Measurements from ENCODE around the gene MCTP1. TPM values are rescaled to one million over a fixed set of nuclear protein-coding genes. Genes with fewer than 3 reads are reported as not detected.

The MCTP1 gene
- total RNA-seq, 4 donors from 2014 or later: 5.7 to 33.5 (median 17.4) TPM

GRCh38 chr5:95072281-95072680 is 212.6 kb downstream of the MCTP1 start:
- H3K36me3 ChIP-seq: no peaks in the 10 kb centered on the region
- no peak overlapping the region for H3K4me3 ChIP-seq (replicated peaks in 1 of 3)
- intact Hi-C loops (cut with DNase I): no loop called here
- H3K9me3 ChIP-seq: no peaks in the 10 kb centered on the region
- H3K27me3 ChIP-seq: no peaks in the 10 kb centered on the region
- DNase-seq: no peak
- no peaks in the 10 kb centered on the region for H3K4me1 ChIP-seq
- TF ChIP-seq CTCF (IDR thresholded peaks at IDR 0.05) (no peak), POLR2A (IDR thresholded peaks at IDR 0.05) (no peak)
- H3K27ac ChIP-seq: no peak overlapping the region

- H3K27ac ChIP-seq: no peak overlapping the region
These were observed 214.0 kb downstream of the MCTP1 start for GRCh38 chr5:95070866-95071265.

GRCh38 chr5:95070453-95070852 is 214.4 kb downstream of the MCTP1 start:
- H3K27me3 ChIP-seq: no peaks in the 10 kb centered on the region
- intact Hi-C loops (cut with DNase I): no loop called here
- H3K4me3 ChIP-seq (replicated peaks in 1 of 3): no peak overlapping the region
- 88 to 98% methylated on average over 2 of the region's 2 CpGs for WGBS, 2 donors
- H3K9me3 ChIP-seq: no peaks in the 10 kb centered on the region
- no peaks in the 10 kb centered on the region for H3K4me1 ChIP-seq
- H3K27ac ChIP-seq: no peak overlapping the region
- DNase-seq: no peak
- TF ChIP-seq POLR2A (IDR thresholded peaks at IDR 0.05) (no peak), CTCF (IDR thresholded peaks at IDR 0.05) (no peak)
- no peaks in the 10 kb centered on the region for H3K36me3 ChIP-seq

More at GRCh38 chr5:95070866-95071265, 214.0 kb downstream of the MCTP1 start:
- WGBS, 2 donors: 89 to 91% methylated on average over 5 of the region's 5 CpGs
- TF ChIP-seq CTCF (IDR thresholded peaks at IDR 0.05): no peak
- TF ChIP-seq POLR2A (IDR thresholded peaks at IDR 0.05): no peak
- no peaks in the 10 kb centered on the region for H3K4me1 ChIP-seq
- no peak for DNase-seq
- no peak overlapping the region for H3K4me3 ChIP-seq (replicated peaks in 1 of 3)
- no peaks in the 10 kb centered on the region for H3K27me3 ChIP-seq
- H3K36me3 ChIP-seq: no peaks in the 10 kb centered on the region
- H3K9me3 ChIP-seq: no peaks in the 10 kb centered on the region
- intact Hi-C loops (cut with DNase I): no loop called here

- H3K27me3 ChIP-seq: no peaks in the 10 kb centered on the region
- no peak for DNase-seq
- no peaks in the 10 kb centered on the region for H3K4me1 ChIP-seq
- TF ChIP-seq CTCF (IDR thresholded peaks at IDR 0.05) (no peak), POLR2A (IDR thresholded peaks at IDR 0.05) (no peak)
- no peaks in the 10 kb centered on the region for H3K9me3 ChIP-seq
- H3K27ac ChIP-seq: no peak overlapping the region
- intact Hi-C loops (cut with DNase I): no loop called here
- H3K36me3 ChIP-seq: no peaks in the 10 kb centered on the region
- 72 to 81% methylated on average over 5 of the region's 5 CpGs for WGBS, 2 donors
- no peak overlapping the region for H3K4me3 ChIP-seq (replicated peaks in 1 of 3)
These were observed 214.9 kb downstream of the MCTP1 start for GRCh38 chr5:95069948-95070347.

- TF ChIP-seq CTCF (IDR thresholded peaks at IDR 0.05) (no peak), POLR2A (IDR thresholded peaks at IDR 0.05) (no peak)
These were observed 215.9 kb downstream of the MCTP1 start for GRCh38 chr5:95069021-95069420.

More at GRCh38 chr5:95069021-95069420, 215.9 kb downstream of the MCTP1 start:
- no peaks in the 10 kb centered on the region for H3K4me1 ChIP-seq
- WGBS, 2 donors: 80 to 89% methylated on average over 2 of the region's 2 CpGs
- no peaks in the 10 kb centered on the region for H3K27me3 ChIP-seq
- H3K27ac ChIP-seq: no peak overlapping the region
- intact Hi-C loops (cut with DNase I): no loop called here
- H3K9me3 ChIP-seq: no peaks in the 10 kb centered on the region
- H3K36me3 ChIP-seq: no peaks in the 10 kb centered on the region
- no peak overlapping the region for H3K4me3 ChIP-seq (replicated peaks in 1 of 3)
- no peak for DNase-seq
